CD14-positive monocyte (primary cell): Measurements from ENCODE around the gene RSBN1. TPM values are rescaled to one million over a fixed set of nuclear protein-coding genes. Genes with fewer than 3 reads are reported as not detected.

Experiments
- DNase-seq, 3 donors: peaks; one replicate each; pipeline ENCODE4 v3.0.0-alpha.2; 2011 to 2022
- H2AFZ ChIP-seq: 2 replicates; pipeline ENCODE4 v1.6.0; 2012; ENCODE audit warnings: mild to moderate bottlenecking, low read depth, low read length, inconsistent platforms; ENCODE audit not compliant: insufficient read depth, poor library complexity, severe bottlenecking
- H3K27ac ChIP-seq, 2 donors: 1 replicate in 1 of 2; 2 replicates in 1 of 2; pipeline ENCODE4 v1.5.1; 2012 to 2013; ENCODE audit warnings: low read length in 2 of 2, control low read depth in 1 of 2, inconsistent platforms in 1 of 2, low read depth in 1 of 2, mild to moderate bottlenecking in 1 of 2
- H3K27me3 ChIP-seq, 2 donors: one replicate each; pipeline versions ENCODE4 v1.6.0 to v1.6.1; 2011 to 2013; ENCODE audit warnings: low read length in 2 of 2; ENCODE audit not compliant: control insufficient read depth in 2 of 2, insufficient read depth in 2 of 2
- H3K36me3 ChIP-seq, 2 donors: replicated peaks in 1 of 2; 1 replicate in 1 of 2; 2 replicates in 1 of 2; pipeline versions ENCODE4 v1.5.1 to v1.6.1; 2012 to 2013; ENCODE audit warnings: low read length in 2 of 2, control low read depth in 1 of 2, inconsistent platforms in 1 of 2, mild to moderate bottlenecking in 1 of 2; ENCODE audit not compliant: insufficient read depth in 2 of 2, control insufficient read depth in 1 of 2
- H3K4me1 ChIP-seq, 2 donors: 1 replicate in 1 of 2; 2 replicates in 1 of 2; pipeline versions ENCODE4 v1.5.1 to v1.6.1; 2012 to 2013; ENCODE audit warnings: low read length in 2 of 2, control low read depth in 1 of 2, inconsistent platforms in 1 of 2, mild to moderate bottlenecking in 1 of 2, moderate library complexity in 1 of 2; ENCODE audit not compliant: insufficient read depth in 2 of 2, control insufficient read depth in 1 of 2
- H3K4me2 ChIP-seq: replicated peaks from 2 replicates; pipeline ENCODE3; 2012; ENCODE audit warnings: low read length, moderate library complexity, mild to moderate bottlenecking; ENCODE audit not compliant: poor library complexity, severe bottlenecking; ENCODE audit errors: extremely low read depth
- H3K4me3 ChIP-seq, 3 experiments: fragments of 200-600 bp in 1 of 3; sonication (generic) in 1 of 3; replicated peaks in 1 of 3; 1 replicate in 2 of 3; 2 replicates in 1 of 3; pipeline ENCODE4 v1.5.1; 2011 to 2013; ENCODE audit warnings: low read length in 3 of 3, mild to moderate bottlenecking in 3 of 3, control low read depth in 2 of 3, low read depth in 2 of 3, inconsistent platforms in 1 of 3, moderate library complexity in 1 of 3
- H3K79me2 ChIP-seq: 2 replicates; pipeline ENCODE4 v1.6.0; 2012; ENCODE audit warnings: mild to moderate bottlenecking, control low read depth, inconsistent platforms, low read length, moderate library complexity; ENCODE audit not compliant: insufficient read depth
- H3K9ac ChIP-seq: 2 replicates; pipeline ENCODE4 v1.6.0; 2017; ENCODE audit warnings: low read length, mild to moderate bottlenecking; ENCODE audit not compliant: insufficient read depth, poor library complexity, severe bottlenecking
- H3K9me3 ChIP-seq, 2 donors: replicated peaks in 1 of 2; 1 replicate in 1 of 2; 2 replicates in 1 of 2; pipeline versions ENCODE4 v1.5.1 to v1.6.1; 2012 to 2013; ENCODE audit warnings: low read length in 2 of 2, control low read depth in 1 of 2; ENCODE audit not compliant: control insufficient read depth in 1 of 2, insufficient read depth in 1 of 2
- H4K20me1 ChIP-seq: 2 replicates; pipeline ENCODE4 v1.6.0; 2012; ENCODE audit warnings: mild to moderate bottlenecking, low read length, control low read depth, moderate library complexity; ENCODE audit not compliant: insufficient read depth
- H3K27ac Mint-ChIP-seq, 7 donors: one replicate each; pipeline ENCODE4 v1.8.0; 2020; ENCODE audit warnings: mild to moderate bottlenecking in 7 of 7, mixed read lengths in 7 of 7, moderate library complexity in 6 of 7, inconsistent platforms in 2 of 7
- H3K27me3 Mint-ChIP-seq, 3 donors: one replicate each; pipeline ENCODE4 v1.8.0; 2021 to 2022; ENCODE audit warnings: low read depth in 3 of 3, mild to moderate bottlenecking in 3 of 3, mixed read lengths in 3 of 3, moderate library complexity in 3 of 3, inconsistent platforms in 1 of 3
- H3K36me3 Mint-ChIP-seq, 2 donors: one replicate each; pipeline ENCODE4 v1.8.0; 2020; ENCODE audit warnings: mixed read lengths in 2 of 2, inconsistent platforms in 1 of 2, mild to moderate bottlenecking in 1 of 2
- H3K4me1 Mint-ChIP-seq: one replicate; pipeline ENCODE4 v1.8.0; 2020; ENCODE audit warnings: mild to moderate bottlenecking, mixed read lengths
- H3K4me3 Mint-ChIP-seq, 2 donors: one replicate each; pipeline ENCODE4 v1.8.0; 2020; ENCODE audit warnings: mild to moderate bottlenecking in 2 of 2, mixed read lengths in 2 of 2, moderate library complexity in 1 of 2
- H3K9me3 Mint-ChIP-seq, 7 donors: one replicate each; pipeline ENCODE4 v1.8.0; 2020 to 2022; ENCODE audit warnings: mixed read lengths in 7 of 7, mild to moderate bottlenecking in 6 of 7, moderate library complexity in 6 of 7, inconsistent platforms in 2 of 7
- CTCF ChIP-seq: fragments of 200-600 bp; IDR thresholded peaks from one replicate; pipeline ENCODE4 v1.8.0; 2022; ENCODE audit warnings: antibody characterized with exemption, mild to moderate bottlenecking
- WGBS: methylation state at CpG from one replicate; pipeline ENCODE4 v1.1.5; 2013; ENCODE audit warnings: missing lambda C conversion rate; ENCODE audit not compliant: insufficient coverage; 5-methylcytosine and 5-hydroxymethylcytosine counted together
- intact Hi-C, 2 donors: fragments of 100-400 bp; cut with micrococcal nuclease; formaldehyde crosslinking; loops; one replicate each; pipeline versions ENCODE4 v1.15.0 to v1.15.1; 2023
- polyA plus RNA-seq, 3 donors: library from polyadenylated mRNA; depleted of rRNA in 1 of 3; unstranded in 2 of 3; stranded (reverse) in 1 of 3; fragments of 300-500 nt in 2 of 3; fragments of >200 nt in 1 of 3; fragmentation: Illumina TruSeq in 2 of 3; gene quantifications; 1 replicate in 2 of 3; 2 replicates in 1 of 3; pipeline ENCODE4 v1.2.3, GENCODE V29; 2012 to 2021

Gene RSBN1
- polyA plus RNA-seq, 3 donors, result 6.5 to 9.0 (median 8.9) TPM

DNA sequence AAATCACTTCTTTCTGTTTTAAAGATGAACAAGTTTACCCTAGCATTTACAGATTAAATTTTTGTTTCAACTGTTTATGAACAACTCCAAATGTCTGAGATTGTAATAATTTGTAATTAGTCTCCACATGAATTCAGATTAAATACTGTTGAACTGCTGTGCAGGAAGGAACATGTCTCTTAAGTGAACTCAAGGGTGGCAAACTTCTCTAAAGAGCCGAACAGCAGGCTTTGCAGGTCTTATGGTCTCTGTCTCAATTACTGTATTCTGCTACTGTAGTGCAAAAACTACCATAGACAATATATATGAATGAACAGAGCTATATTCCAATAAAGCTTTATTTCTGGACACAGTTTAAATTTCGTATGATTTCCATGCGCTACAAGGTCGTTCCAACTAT is 6.6 kb downstream of the RSBN1 start:
- peaks cover 12 to 19% of the 10 kb centered on the region in 2 donors for H3K36me3 Mint-ChIP-seq
- Histone ChIP-seq H3K9me3 (no peaks in the 10 kb centered on the region), H3K36me3 (no peaks in the 10 kb centered on the region), H3K4me2 (no peak overlapping the region), H3K4me3 (no peak overlapping the region), H3K4me1 (peaks cover 25 to 40% of the 10 kb centered on the region in 2 donors), H3K27ac (peak overlapping the region in 1 of 2 donors; percentile 0), H3K27me3 (no peaks in the 10 kb centered on the region), H4K20me1 (peaks cover 76% of the 10 kb centered on the region), H3K9ac (no peak overlapping the region), H2AFZ (no peak overlapping the region), H3K79me2 (peaks cover 100% of the 10 kb centered on the region)
- no peak overlapping the region for H3K4me3 Mint-ChIP-seq
- TF ChIP-seq CTCF, result no peak
- peaks cover 0 to 1% (median 0%) of the 10 kb centered on the region in 3 donors for H3K27me3 Mint-ChIP-seq
- DNase-seq, result no peak
- H3K4me1 Mint-ChIP-seq, result peaks cover 36% of the 10 kb centered on the region
- intact Hi-C loops, result no loop called here
- 100% methylated on average over 1 of the region's 4 CpGs for WGBS
- H3K27ac Mint-ChIP-seq, result peak overlapping the region in 4 of 7 donors; percentile 67 to 92 (median 71)
- no peaks in the 10 kb centered on the region for H3K9me3 Mint-ChIP-seq

DNA sequence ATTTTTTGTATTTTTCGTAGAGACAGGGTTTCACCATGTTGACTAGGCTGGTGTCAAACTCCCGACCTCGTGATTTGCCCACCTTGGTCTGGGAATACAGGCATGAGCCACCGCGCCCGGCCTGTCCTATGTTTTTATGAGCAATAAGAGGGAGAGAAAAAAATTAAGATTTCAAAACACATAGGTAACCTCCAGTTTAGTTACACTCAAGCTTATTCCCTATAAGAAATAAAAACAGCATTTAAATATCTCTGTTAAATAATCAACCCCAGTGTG is 7.1 kb downstream of the RSBN1 start:
- H4K20me1 ChIP-seq, result peaks cover 80% of the 10 kb centered on the region
- H3K27me3 ChIP-seq, result no peaks in the 10 kb centered on the region
- H3K4me1 ChIP-seq, result peaks cover 21 to 36% of the 10 kb centered on the region in 2 donors
- H3K27me3 Mint-ChIP-seq, result peaks cover 0 to 1% (median 0%) of the 10 kb centered on the region in 3 donors
- H3K4me3 Mint-ChIP-seq, result peak overlapping the region in 1 of 2 donors; percentile 34
- H3K4me2 ChIP-seq, result no peak overlapping the region
- H3K27ac Mint-ChIP-seq, result peak overlapping the region; percentile 69 to 92 (median 80)
- H3K36me3 Mint-ChIP-seq, result peaks cover 12 to 19% of the 10 kb centered on the region in 2 donors
- intact Hi-C loops, result no loop called here
- no peaks in the 10 kb centered on the region for H3K9me3 Mint-ChIP-seq
- peak overlapping the region in 1 of 3 experiments; percentile 5 for H3K4me3 ChIP-seq
- no peaks in the 10 kb centered on the region for H3K36me3 ChIP-seq
- no peak overlapping the region for H2AFZ ChIP-seq
- peaks cover 34% of the 10 kb centered on the region for H3K4me1 Mint-ChIP-seq
- H3K27ac ChIP-seq, result peak overlapping the region; percentile 0 to 17
- no peaks in the 10 kb centered on the region for H3K9me3 ChIP-seq
- peaks cover 100% of the 10 kb centered on the region for H3K79me2 ChIP-seq
- DNase-seq, result no peak
- H3K9ac ChIP-seq, result no peak overlapping the region
- no peak for TF ChIP-seq CTCF
- WGBS, result 100% methylated on average over 1 of the region's 6 CpGs
